PC-9 (cell line): Measurements from ENCODE around the gene ACADVL. TPM values are rescaled to one million over a fixed set of nuclear protein-coding genes. Genes with fewer than 3 reads are reported as not detected.
A peak's percentile ranks its signal among the peaks of the same experiment; 100 is the strongest.

ENCODE experiments used
- BruUV-seq: library from RNA; stranded (reverse); fragments of 400-500 nt; replicated peaks from 2 replicates; lab custom pipeline; 2021; lab: Mats Ljungman, UMichigan
- CTCF ChIA-PET: fragments of 300-600 bp; sonication (Branson Sonifier 250); formaldehyde crosslinking; loops from one replicate; lab custom pipeline; 2022; ENCODE audit warnings: antibody characterized with exemption; lab: Charles Lee
- POLR2A ChIA-PET: fragments of 300-600 bp; sonication (Branson Sonifier 250); formaldehyde crosslinking; loops from one replicate; lab custom pipeline; 2022; ENCODE audit warnings: antibody characterized with exemption; ENCODE audit not compliant: unreplicated experiment; lab: Charles Lee
- DNase-seq, 2 experiments: peaks; one replicate each; pipeline versions ENCODE4 v3.0.0 to v3.0.0-alpha.2; 2015 to 2022; ENCODE audit warnings: mixed read lengths in 1 of 2
- H2AFZ ChIP-seq: fragments of 200-600 bp; sonication (generic); 2 replicates; pipeline ENCODE4 v1.8.1; 2017; ENCODE audit warnings: antibody characterized with exemption
- H3F3A ChIP-seq: fragments of 200-600 bp; sonication (generic); 2 replicates; pipeline ENCODE4 v1.8.1; 2017; ENCODE audit warnings: antibody characterized with exemption, mild to moderate bottlenecking, low read depth; ENCODE audit not compliant: insufficient read depth
- H3K27ac ChIP-seq: fragments of 200-600 bp; sonication (generic); 2 replicates; pipeline ENCODE4 v1.6.1; 2016; ENCODE audit warnings: mixed run types
- H3K27me3 ChIP-seq: fragments of 200-600 bp; sonication (generic); 2 replicates; pipeline ENCODE4 v1.6.1; 2016; ENCODE audit warnings: low read depth, mixed run types; ENCODE audit not compliant: insufficient read depth
- H3K36me3 ChIP-seq: fragments of 200-600 bp; sonication (generic); 2 replicates; pipeline ENCODE4 v1.6.1; 2016; ENCODE audit warnings: low read depth, mixed run types
- H3K4me1 ChIP-seq: fragments of 200-600 bp; sonication (generic); replicated peaks from 2 replicates; pipeline ENCODE4 v1.6.1; 2016; ENCODE audit warnings: mixed run types; ENCODE audit not compliant: insufficient read depth
- H3K4me2 ChIP-seq: fragments of 200-600 bp; sonication (generic); 2 replicates; pipeline ENCODE4 v1.6.1; 2017; ENCODE audit warnings: mixed run types
- H3K4me3 ChIP-seq: fragments of 200-600 bp; sonication (generic); 2 replicates; pipeline ENCODE4 v1.6.1; 2016; ENCODE audit warnings: mixed run types
- H3K79me2 ChIP-seq: fragments of 200-600 bp; sonication (generic); 2 replicates; pipeline ENCODE4 v1.6.1; 2017; ENCODE audit warnings: low read depth, mixed run types
- H3K9me2 ChIP-seq: fragments of 200-600 bp; sonication (generic); 2 replicates; pipeline ENCODE4 v1.8.1; 2017; ENCODE audit warnings: mild to moderate bottlenecking; ENCODE audit not compliant: insufficient read depth
- H3K9me3 ChIP-seq: fragments of 200-600 bp; sonication (generic); 2 replicates; pipeline ENCODE4 v1.8.1; 2016; ENCODE audit warnings: low read depth; ENCODE audit not compliant: insufficient read depth
- H4K20me1 ChIP-seq: fragments of 200-600 bp; sonication (generic); 2 replicates; pipeline ENCODE4 v1.8.1; 2017; ENCODE audit not compliant: insufficient read depth
- EZH2 ChIP-seq: fragments of 200-600 bp; sonication (generic); IDR thresholded peaks from 2 replicates; pipeline ENCODE4 v1.8.0; 2017; ENCODE audit warnings: antibody characterized with exemption, low read depth
- intact Hi-C: fragments of 100-400 bp; cut with micrococcal nuclease; formaldehyde crosslinking; loops from one replicate; pipeline ENCODE4 v1.10.0; 2022; ENCODE audit not compliant: unreplicated experiment
- total RNA-seq: library from RNA; stranded (reverse); gene quantifications from 2 replicates; pipeline ENCODE4 v1.2.3, GENCODE V29; 2021
- TF ChIP-seq, protein P1 (sequence below): fragments of 200-600 bp; sonication (generic); conservative IDR thresholded peaks from 2 replicates; pipeline ENCODE4 v1.6.1; 2017; ENCODE audit warnings: mixed run types, antibody characterized with exemption, mild to moderate bottlenecking, moderate library complexity

The ACADVL gene
- total RNA-seq, 1 experiment from 2014 or later: 604 TPM

GRCh38 chr17:7252176-7253043 is 32.7 kb downstream of the ACADVL start, which contains the start of gene ELP5:
Gene ELP5, plus strand, starts transcription at chr17:7252215. Its CDS starts 336 bp downstream, at chr17:7252551.
- intact Hi-C loops: loop anchor here (1.0 to 2.0 kb wide), 2 partner anchors 10 to 14 kb away; partner anchors contain the start of genes CLDN7 and PHF23
- H3K4me2 ChIP-seq: peak within 1 kb of the TSS; percentile 90
- peak; percentile 89 to 95 for DNase-seq
- H3K27ac ChIP-seq: peak within 1 kb of the TSS; percentile 89
- peak within 1 kb of the TSS; percentile 75 for H2AFZ ChIP-seq
- no peaks in the 10 kb centered on the region for H3K9me3 ChIP-seq
- CTCF ChIA-PET: no interaction called here
- TF ChIP-seq EZH2: no peak
- TF ChIP-seq, protein P1, sequence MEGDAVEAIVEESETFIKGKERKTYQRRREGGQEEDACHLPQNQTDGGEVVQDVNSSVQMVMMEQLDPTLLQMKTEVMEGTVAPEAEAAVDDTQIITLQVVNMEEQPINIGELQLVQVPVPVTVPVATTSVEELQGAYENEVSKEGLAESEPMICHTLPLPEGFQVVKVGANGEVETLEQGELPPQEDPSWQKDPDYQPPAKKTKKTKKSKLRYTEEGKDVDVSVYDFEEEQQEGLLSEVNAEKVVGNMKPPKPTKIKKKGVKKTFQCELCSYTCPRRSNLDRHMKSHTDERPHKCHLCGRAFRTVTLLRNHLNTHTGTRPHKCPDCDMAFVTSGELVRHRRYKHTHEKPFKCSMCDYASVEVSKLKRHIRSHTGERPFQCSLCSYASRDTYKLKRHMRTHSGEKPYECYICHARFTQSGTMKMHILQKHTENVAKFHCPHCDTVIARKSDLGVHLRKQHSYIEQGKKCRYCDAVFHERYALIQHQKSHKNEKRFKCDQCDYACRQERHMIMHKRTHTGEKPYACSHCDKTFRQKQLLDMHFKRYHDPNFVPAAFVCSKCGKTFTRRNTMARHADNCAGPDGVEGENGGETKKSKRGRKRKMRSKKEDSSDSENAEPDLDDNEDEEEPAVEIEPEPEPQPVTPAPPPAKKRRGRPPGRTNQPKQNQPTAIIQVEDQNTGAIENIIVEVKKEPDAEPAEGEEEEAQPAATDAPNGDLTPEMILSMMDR: peak; percentile 31; the same call in 1 of the 2 replicates
- peaks cover 5% of the 10 kb centered on the region; the same call in 1 of the 2 replicates for H4K20me1 ChIP-seq
- no peaks in the 10 kb centered on the region for H3K9me2 ChIP-seq
- H3K4me3 ChIP-seq: peak within 1 kb of the TSS; percentile 72
- H3K27me3 ChIP-seq: no peaks in the 10 kb centered on the region
- TSS peak; percentile 53 for BruUV-seq
- peaks cover 47% of the 10 kb centered on the region for H3F3A ChIP-seq
- H3K36me3 ChIP-seq: peaks cover 13% of the 10 kb centered on the region
- peaks cover 28% of the 10 kb centered on the region for H3K4me1 ChIP-seq
- peaks cover 73% of the 10 kb centered on the region for H3K79me2 ChIP-seq
- POLR2A ChIA-PET: no interaction called here

- Histone ChIP-seq H3K79me2 (peaks cover 73% of the 10 kb centered on the region), H2AFZ (no peak overlapping the region), H3K4me2 (peak overlapping the region; percentile 84), H3K9me2 (no peaks in the 10 kb centered on the region), H3K4me3 (peak overlapping the region; percentile 72), H4K20me1 (no peaks in the 10 kb centered on the region), H3F3A (peaks cover 54% of the 10 kb centered on the region), H3K27ac (peak overlapping the region; percentile 89), H3K9me3 (no peaks in the 10 kb centered on the region), H3K36me3 (peaks cover 18% of the 10 kb centered on the region), H3K4me1 (peaks cover 28% of the 10 kb centered on the region), H3K27me3 (no peaks in the 10 kb centered on the region)
- DNase-seq: no peak
- intact Hi-C loops: loop anchor here (2.0 kb wide), 1 partner anchor 14 kb away; the partner anchor contains the start of gene PHF23
- CTCF ChIA-PET: no interaction called here
- TF ChIP-seq, protein P1: no peak
- TF ChIP-seq EZH2: no peak
- POLR2A ChIA-PET: no interaction called here
- no TSS peak for BruUV-seq
These were observed 33.3 kb downstream of the ACADVL start for GRCh38 chr17:7253082-7253481.

GRCh38 chr17:7254511-7254910 is 34.8 kb downstream of the ACADVL start:
- H3K4me1 ChIP-seq: peaks cover 28% of the 10 kb centered on the region
- DNase-seq: no peak
- intact Hi-C loops: no loop called here
- H3K27me3 ChIP-seq: no peaks in the 10 kb centered on the region
- TF ChIP-seq EZH2: no peak
- TF ChIP-seq, protein P1: no peak
- H3K36me3 ChIP-seq: peaks cover 30% of the 10 kb centered on the region
- peaks cover 68% of the 10 kb centered on the region for H3F3A ChIP-seq
- no TSS peak for BruUV-seq
- H4K20me1 ChIP-seq: peaks cover 13% of the 10 kb centered on the region
- peaks cover 72% of the 10 kb centered on the region for H3K79me2 ChIP-seq
- no peak overlapping the region for H3K4me2 ChIP-seq
- ChIA-PET CTCF (interaction anchor here (0.5 kb wide), 1 partner anchor 14 kb away, joined by 3 read pairs; no protein-coding TSS in a partner anchor), POLR2A (interaction anchor here (0.6 to 0.7 kb wide), 2 partner anchors 13 to 360 kb away, joined by 3 to 7 read pairs; no protein-coding TSS in a partner anchor)
- H2AFZ ChIP-seq: no peak overlapping the region
- 0 out of 2 replicates have a peak overlapping the region, but pooled peaks have one; percentile 7 for H3K27ac ChIP-seq
- no peaks in the 10 kb centered on the region for H3K9me3 ChIP-seq
- no peak overlapping the region for H3K4me3 ChIP-seq
- H3K9me2 ChIP-seq: no peaks in the 10 kb centered on the region
